GM19238 (cell line): ENCODE results near the gene CBARP.
"Not testable (repeated sequence)": the region's sequence is repeated elsewhere in the genome, so short reads cannot be mapped to it uniquely, and the experiment has no call there.

Experiments used
- DNase-seq: peaks from one replicate; pipeline ENCODE4 v3.0.0; 2011; ENCODE audit warnings: low spot score; ENCODE audit not compliant: insufficient read length

Gene CBARP

GRCh38 chr19:1252821-1253513 lies 15.2 kb upstream of the CBARP start:
- DNase-seq = peak; percentile 70

- DNase-seq = no peak
Observed at GRCh38 chr19:1252221-1252820, 14.5 kb upstream of the CBARP start.

GRCh38 chr19:1251330-1252220 lies 13.8 kb upstream of the CBARP start:
- no peak for DNase-seq

DNA sequence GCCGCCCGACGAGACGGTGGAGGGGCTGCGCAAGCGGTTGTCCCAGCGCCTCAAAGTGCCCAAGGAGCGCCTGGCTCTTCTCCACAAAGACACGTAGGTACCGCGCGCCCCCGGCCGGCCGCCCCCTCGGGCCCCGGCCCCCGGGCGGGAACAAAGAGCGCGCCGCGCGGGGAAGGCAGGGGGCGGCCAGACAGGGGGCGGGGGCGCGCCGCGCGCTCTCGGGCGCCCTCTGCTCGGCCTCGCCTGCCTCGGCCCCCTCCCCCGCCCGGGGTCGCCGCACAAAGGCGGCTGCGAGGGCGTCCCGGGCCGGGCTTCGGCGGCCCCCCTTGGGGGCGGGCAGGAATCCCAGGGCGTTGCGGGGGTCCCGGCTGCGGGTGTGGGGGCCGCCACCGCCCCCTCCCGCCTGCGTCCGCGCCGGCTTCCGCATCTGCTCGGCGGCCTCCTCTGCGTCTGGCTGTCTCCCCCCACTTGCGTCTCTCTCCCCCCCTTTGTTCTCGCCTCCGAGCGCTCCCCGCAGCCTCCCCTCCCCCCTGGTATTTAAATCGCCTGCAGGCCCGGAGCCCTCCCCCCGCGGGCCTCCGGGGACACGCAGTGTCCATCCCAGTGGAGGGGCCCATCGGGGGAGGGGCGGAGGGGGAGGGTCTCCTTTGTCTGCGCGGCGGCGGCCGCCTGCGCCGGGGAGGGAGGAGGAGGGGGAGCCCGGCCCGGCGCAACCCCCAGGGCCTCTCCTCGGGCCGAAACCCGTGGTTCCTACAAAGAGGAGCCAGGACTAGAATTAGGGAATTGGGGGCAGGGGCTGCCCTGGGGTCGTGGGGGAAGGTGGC lies 12.8 kb upstream of the CBARP start:
- peak; percentile 75 for DNase-seq

- DNase-seq = no peak
Observed at GRCh38 chr19:1249990-1250436, 12.2 kb upstream of the CBARP start.

DNA sequence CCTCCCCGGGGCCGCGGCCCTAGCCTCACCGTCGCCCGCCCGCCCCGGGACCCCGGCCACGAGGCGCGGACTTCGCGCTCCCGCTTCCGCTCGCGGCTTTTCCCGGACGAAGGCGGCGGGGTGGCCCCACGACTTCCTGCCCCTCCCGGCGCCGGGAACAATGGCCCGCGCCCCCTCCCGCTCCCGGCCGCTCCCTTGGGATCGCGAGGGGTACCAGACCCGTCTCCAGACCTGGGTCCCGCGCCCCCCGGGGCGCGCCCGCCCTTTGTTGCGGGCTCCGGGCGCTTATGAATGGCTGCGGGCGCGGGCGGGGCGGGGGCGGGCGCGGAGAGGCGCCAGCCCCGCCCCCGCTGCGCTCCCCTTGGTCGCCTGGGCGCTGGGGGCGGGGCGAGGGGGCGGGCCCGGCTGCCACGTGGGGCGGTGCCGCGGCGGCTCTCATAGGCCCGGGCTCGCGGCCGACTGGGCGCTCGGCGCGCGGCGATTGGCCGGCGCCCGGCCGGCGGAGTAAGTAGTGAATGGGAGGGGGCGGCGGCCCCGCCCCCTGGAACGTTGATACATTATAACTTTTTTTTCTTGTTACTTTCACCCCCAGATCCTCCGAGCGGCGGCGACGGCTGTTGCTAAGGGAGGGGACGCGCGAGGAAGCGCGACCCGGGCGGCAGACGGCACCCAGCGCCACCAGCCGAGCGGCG lies 11.6 kb upstream of the CBARP start:
- peak; percentile 99 for DNase-seq

DNA sequence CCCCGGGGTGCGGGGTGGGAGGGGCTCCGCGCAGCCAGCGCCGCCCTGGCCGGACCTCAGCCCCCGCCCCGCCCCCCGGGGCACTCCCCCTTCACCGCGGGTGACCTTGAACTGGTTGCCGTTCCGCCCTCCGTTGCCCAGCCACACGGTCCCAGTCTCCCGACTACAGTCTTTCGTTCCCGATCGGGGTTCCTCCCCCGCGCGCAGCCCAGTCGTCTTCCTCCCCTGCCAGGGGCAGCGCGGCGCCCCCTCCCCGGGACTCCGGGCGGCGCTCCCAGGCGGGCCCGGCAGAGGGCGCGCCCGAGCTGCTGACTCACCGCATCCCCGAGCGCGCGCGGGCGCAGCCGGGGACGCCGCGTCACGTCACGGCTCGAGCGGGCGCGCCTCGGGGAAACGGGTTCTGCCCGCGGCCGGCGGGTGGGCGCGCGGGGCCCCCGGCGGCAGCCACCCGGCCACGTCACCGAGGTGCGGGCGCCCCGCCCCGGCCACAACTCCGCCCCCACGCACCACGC lies 11.0 kb upstream of the CBARP start:
- DNase-seq = peak; percentile 77

DNA sequence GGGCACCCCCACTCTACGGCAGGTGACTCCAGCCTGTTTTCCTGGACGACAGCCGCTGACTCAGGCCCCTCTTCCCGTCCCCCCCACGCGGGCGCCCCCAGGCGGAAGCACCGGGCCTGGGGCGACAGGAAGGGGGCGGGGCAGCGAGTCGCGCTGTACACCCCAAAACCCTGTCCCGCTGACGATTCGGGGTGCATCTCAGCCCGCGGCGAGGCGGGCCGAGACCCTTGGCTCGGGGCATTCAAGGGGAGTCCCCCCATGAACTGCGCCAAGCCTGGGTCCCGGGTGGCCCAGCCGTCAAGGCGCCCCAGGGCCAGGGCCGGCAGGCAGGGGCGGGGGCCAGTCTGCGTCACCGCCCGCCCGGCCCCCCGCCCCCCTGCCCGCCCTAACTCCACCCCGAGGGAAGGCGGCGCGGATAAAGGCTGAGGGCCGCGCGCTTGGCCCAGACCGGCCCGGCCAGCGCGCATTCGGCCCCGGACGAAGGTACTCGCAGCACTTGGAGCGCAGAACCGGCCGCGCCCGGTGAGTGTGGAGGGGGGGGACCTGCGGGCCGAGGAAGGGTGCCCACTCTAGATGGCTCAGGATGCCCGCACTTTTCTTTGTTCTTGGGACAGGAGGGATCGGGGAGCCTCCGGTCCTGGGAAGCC lies 10.5 kb upstream of the CBARP start, which contains the start of gene MIDN:
Gene MIDN (plus strand): TSS at position 445 of the 647 bp plus-strand sequence. CDS start 1,714 bp downstream, outside the sequence.
- DNase-seq = peak; percentile 75

GRCh38 chr19:1247748-1248138 lies 9.9 kb upstream of the CBARP start:
- DNase-seq = no peak

GRCh38 chr19:1246265-1247087 lies 8.7 kb upstream of the CBARP start:
- not testable (repeated sequence) for DNase-seq

- no peak for DNase-seq
Observed at GRCh38 chr19:1245494-1246264, 7.9 kb upstream of the CBARP start.

DNA sequence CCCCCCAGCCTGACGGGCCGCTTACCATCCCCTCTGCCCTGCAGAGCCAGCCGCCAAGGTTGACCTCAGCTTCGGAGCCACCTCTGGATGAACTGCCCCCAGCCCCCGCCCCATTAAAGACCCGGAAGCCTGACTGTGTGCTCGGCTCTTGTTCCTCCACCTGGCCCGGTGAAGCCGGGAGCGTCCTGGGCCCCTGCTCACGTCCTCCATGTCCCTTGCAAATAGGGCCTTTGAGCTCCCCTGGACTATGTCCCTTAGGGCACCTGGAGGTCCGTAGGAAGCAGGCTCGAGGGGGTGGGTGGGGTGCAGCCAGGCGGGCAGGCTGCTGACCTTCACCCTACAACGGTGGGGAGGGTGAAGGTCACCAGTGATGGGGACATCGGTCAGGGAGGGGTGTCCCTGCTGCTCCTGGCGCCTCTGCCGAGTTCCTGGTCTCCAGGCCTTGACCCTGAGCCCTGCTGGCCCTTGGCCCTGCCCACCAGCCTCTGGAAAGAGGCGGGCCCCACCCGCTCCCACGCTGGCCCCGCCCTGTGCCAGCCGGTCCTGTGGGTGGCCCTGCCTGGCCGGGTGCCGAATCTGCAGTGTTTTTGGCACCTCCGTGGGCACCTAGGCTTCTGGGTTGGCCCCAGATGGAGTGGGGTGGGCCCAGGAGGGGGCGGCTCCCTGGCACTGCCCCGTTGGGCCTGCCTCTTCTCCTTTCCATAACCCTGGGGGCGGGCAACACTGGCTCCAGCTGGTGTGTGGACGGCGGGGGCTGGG lies 7.1 kb upstream of the CBARP start:
- DNase-seq = no peak

DNA sequence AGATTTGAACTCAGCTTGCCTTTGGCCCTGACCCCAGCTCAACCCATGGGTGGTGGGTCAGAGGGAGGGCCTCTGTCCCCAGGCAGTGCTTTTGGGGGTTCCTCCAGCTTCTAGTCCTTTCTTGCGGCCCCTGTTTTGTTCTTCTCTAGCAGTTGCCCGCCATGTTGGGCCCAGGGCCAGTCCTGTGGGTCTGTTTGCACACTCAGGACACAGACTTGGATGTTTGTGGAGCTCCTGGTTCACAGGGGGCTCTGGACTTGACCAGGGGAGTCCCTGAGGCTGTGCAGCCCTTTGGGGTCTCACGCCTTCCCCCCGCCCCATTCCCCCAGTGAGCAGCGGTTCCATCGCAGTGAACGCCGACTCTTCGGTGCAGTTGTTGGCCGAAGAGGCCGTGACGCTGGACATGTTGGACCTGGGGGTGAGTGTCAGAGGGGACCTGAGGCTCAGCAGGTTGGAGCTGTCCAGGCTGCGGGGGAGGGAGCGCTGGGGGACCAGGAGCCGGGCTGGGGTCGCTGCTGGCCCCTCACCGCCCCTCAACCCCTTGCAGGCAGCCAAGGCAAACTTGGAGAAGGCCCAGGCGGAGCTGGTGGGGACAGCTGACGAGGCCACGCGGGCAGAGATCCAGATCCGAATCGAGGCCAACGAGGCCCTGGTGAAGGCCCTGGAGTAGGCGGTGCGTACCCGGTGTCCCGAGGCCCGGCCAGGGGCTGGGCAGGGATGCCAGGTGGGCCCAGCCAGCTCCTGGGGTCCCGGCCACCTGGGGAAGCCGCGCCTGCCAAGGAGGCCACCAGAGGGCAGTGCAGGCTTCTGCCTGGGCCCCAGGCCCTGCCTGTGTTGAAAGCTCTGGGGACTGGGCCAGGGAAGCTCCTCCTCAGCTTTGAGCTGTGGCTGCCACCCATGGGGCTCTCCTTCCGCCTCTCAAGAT lies 6.2 kb upstream of the CBARP start:
- peak; percentile 96 for DNase-seq

DNA sequence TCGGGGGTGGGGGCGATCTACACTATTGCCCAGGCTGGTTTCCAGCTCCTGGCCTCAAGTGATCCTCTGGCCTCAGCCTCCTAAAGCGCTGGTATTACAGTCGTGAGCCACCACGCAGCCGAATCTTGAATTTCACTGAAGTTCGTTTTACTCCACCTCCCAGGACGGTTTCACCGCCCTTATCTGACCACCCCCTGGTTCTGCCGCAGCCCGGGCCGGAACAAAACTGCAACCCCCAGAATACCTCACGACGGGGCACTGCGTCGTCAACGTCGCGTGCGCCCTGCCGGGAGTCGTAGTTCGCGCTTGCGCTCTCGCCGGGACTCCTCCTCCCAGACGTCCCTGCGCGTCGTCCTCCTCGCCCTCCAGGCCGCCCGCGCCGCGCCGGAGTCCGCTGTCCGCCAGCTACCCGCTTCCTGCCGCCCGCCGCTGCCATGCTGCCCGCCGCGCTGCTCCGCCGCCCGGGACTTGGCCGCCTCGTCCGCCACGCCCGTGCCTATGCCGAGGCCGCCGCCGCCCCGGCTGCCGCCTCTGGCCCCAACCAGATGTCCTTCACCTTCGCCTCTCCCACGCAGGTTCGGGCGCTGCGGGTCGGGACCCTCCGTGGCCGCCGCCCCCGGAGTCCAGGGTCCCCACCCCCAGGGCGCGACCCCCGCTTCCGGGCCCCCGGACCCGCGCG lies 3.8 kb upstream of the CBARP start, which contains the start of gene ATP5F1D:
Gene ATP5F1D (plus strand): TSS at position 335 of the 679 bp plus-strand sequence. CDS start 100 bp downstream, at position 435.
- DNase-seq = peak; percentile 100

DNA sequence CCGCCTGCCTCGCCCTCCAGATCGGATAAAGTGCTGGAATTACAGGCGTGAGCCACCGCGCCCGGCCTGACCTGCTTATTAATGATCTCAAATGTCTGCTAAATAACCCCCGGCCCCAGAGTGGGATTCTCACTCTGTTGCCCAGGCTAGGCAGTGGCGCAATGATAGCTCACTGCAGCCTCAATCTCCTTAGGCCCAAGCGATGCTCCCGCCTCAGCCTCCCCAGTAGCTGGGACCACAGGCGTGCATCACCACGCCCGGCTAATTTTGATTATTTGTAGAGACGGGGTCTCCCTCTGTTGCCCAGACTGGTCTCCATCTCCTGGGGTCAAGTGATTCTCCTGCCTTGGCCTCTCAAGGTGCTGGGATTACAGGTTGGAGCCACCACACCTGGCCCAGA lies 3.1 kb upstream of the CBARP start:
- DNase-seq = no peak
